Esophagus muscularis mucosa (tissue), 4 donors: ENCODE data around the gene CREB3L4. TPM values are rescaled to one million over a fixed set of nuclear protein-coding genes. Genes with fewer than 3 reads are reported as not detected.

Experiments used
- DNase-seq: peaks from one replicate; pipeline ENCODE4 v3.0.0-alpha.2; 2017; ENCODE audit errors: extremely low spot score
- H3K27ac ChIP-seq, 4 donors: fragments of 200-600 bp; sonication (generic); replicated peaks in 1 of 4; 1 replicate in 3 of 4; 2 replicates in 1 of 4; pipeline ENCODE4 v1.5.1; 2016 to 2019; ENCODE audit warnings: mild to moderate bottlenecking in 1 of 4
- H3K27me3 ChIP-seq, 4 donors: fragments of 200-600 bp; sonication (generic); one replicate each; pipeline versions ENCODE4 v1.5.1 to v1.6.0; 2016 to 2019
- H3K36me3 ChIP-seq, 4 donors: fragments of 200-600 bp; sonication (generic); one replicate each; pipeline ENCODE4 v1.5.1; 2016 to 2019
- H3K4me1 ChIP-seq, 4 donors: fragments of 200-600 bp; sonication (generic); one replicate each; pipeline ENCODE4 v1.5.1; 2016 to 2019
- H3K4me3 ChIP-seq, 4 donors: fragments of 200-600 bp; sonication (generic); 1 replicate in 2 of 4; 2 replicates in 2 of 4; pipeline ENCODE4 v1.5.1; 2016 to 2019; ENCODE audit warnings: mild to moderate bottlenecking in 4 of 4, moderate library complexity in 1 of 4
- H3K9me3 ChIP-seq, 4 donors: fragments of 200-600 bp; sonication (generic); 1 replicate in 3 of 4; 2 replicates in 1 of 4; pipeline ENCODE4 v1.5.1; 2016 to 2019
- EP300 ChIP-seq: sonication (generic); formaldehyde crosslinking; IDR thresholded peaks from one replicate; pipeline ENCODE4 v1.6.1; 2017; ENCODE audit warnings: antibody characterized with exemption
- POLR2A ChIP-seq: fragments of 450-650 bp; IDR thresholded peaks from one replicate; pipeline ENCODE4 v1.6.1; 2017; ENCODE audit warnings: antibody characterized with exemption, moderate library complexity, mild to moderate bottlenecking, low read depth
- POLR2AphosphoS5 ChIP-seq, 2 donors: sonication (generic); formaldehyde crosslinking; IDR thresholded peaks; one replicate each; pipeline ENCODE4 v1.6.1; 2017; ENCODE audit warnings: antibody characterized with exemption in 2 of 2
- WGBS: methylation state at CpG from one replicate; pipeline ENCODE4 v1.1.5; 2018; 5-methylcytosine and 5-hydroxymethylcytosine counted together
- intact Hi-C: fragments of 100-400 bp; cut with DNase I; formaldehyde crosslinking; loops from one replicate; pipeline ENCODE4 v1.15.1; 2023
- total RNA-seq, 4 donors: library from RNA; depleted of rRNA; stranded (reverse); fragments of >200 nt; gene quantifications; one replicate each; pipeline versions ENCODE4 v1.1.0 to v1.2.1, GENCODE V29; 2016
- TF ChIP-seq, protein P1 (sequence below), 3 experiments: fragments of 200-600 bp in 2 of 3; fragments of 450-650 bp in 1 of 3; sonication (generic) in 2 of 3; IDR thresholded peaks; one replicate each; pipeline ENCODE4 v1.5.1; 2017 to 2019; ENCODE audit warnings: antibody characterized with exemption in 3 of 3, mild to moderate bottlenecking in 2 of 3, moderate library complexity in 1 of 3

CREB3L4 gene, protein sequence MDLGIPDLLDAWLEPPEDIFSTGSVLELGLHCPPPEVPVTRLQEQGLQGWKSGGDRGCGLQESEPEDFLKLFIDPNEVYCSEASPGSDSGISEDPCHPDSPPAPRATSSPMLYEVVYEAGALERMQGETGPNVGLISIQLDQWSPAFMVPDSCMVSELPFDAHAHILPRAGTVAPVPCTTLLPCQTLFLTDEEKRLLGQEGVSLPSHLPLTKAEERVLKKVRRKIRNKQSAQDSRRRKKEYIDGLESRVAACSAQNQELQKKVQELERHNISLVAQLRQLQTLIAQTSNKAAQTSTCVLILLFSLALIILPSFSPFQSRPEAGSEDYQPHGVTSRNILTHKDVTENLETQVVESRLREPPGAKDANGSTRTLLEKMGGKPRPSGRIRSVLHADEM
- 1 to 10 TPM; 2.9 to 7.6 (median 6.8) TPM for total RNA-seq

DNA sequence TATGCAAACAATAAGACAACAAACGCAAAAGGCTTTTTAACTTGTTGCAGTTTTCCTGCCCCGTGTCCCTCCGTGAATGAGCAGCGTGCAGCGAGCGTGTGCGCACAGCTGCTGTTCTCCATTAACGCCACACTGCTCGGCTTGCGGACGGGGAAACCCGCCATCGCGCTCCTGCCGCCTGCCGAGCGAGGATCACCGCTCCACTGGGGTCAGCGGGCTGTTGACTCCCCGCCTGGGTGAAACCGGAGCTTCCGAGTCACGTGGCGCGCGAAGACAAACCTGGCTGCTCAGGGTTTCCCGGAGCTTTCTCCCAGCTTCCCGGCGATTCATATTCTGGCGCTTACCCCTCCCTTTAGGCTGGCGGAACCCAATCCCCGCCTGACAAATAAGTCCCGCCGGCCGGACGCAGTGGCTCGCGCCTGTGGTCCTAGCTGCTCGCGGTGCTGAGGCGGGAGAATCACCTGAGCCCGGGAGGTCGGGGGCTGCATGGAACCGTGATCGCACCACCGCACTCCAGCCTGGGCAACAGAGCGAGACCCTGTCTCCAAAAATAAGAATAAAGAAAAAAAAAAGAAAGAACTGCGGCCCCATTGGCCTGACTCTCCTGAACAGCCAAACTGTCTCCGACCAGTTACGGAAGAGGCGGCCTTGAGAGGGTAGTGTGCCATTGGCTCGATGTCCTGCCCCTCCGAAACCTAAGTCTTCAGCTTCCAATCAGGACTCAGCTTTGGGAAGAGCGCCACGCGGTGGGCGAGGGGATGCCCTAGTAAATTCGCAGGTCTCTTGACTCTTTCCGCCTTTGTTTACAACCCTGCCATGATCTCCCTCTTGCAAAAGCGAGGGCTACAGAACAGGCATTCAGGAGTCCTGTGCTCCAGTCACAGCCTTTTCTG is at the start of gene CREB3L4:
TSS of gene CREB3L4 (plus strand) at position 796 of the 893 bp plus-strand sequence. CDS start 624 bp downstream, outside the sequence.
- no peaks in the 10 kb centered on the region for H3K9me3 ChIP-seq

GRCh38 chr1:153919876-153920852 is 47.5 kb upstream of the CREB3L4 start:
- intact Hi-C loops = loop anchor here (2.0 to 5.0 kb wide), 4 partner anchors 48 to 123 kb away; partner anchors contain the start of gene JTB
- H3K4me3 ChIP-seq = peak overlapping the region in 3 of 4 donors; percentile 93 to 99 (median 97)
- peaks cover 32 to 79% (median 66%) of the 10 kb centered on the region in 4 donors for H3K4me1 ChIP-seq
- H3K27me3 ChIP-seq = no peaks in the 10 kb centered on the region
- no peak for DNase-seq
- peaks cover 0 to 19% (median 3%) of the 10 kb centered on the region in 4 donors for H3K36me3 ChIP-seq
- TF ChIP-seq, protein P1, sequence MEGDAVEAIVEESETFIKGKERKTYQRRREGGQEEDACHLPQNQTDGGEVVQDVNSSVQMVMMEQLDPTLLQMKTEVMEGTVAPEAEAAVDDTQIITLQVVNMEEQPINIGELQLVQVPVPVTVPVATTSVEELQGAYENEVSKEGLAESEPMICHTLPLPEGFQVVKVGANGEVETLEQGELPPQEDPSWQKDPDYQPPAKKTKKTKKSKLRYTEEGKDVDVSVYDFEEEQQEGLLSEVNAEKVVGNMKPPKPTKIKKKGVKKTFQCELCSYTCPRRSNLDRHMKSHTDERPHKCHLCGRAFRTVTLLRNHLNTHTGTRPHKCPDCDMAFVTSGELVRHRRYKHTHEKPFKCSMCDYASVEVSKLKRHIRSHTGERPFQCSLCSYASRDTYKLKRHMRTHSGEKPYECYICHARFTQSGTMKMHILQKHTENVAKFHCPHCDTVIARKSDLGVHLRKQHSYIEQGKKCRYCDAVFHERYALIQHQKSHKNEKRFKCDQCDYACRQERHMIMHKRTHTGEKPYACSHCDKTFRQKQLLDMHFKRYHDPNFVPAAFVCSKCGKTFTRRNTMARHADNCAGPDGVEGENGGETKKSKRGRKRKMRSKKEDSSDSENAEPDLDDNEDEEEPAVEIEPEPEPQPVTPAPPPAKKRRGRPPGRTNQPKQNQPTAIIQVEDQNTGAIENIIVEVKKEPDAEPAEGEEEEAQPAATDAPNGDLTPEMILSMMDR (IDR thresholded peaks at IDR 0.05) = peak in 2 of 3 experiments; percentile 26 to 40
- no peak for TF ChIP-seq POLR2AphosphoS5 (IDR thresholded peaks at IDR 0.05)
- WGBS = 41% methylated on average over 4 of the region's 4 CpGs
- H3K9me3 ChIP-seq = no peaks in the 10 kb centered on the region
- peak overlapping the region in 3 of 4 donors; percentile 31 to 99 (median 96) for H3K27ac ChIP-seq

More for the DNA sequence above, at the start of gene CREB3L4:
- intact Hi-C loops = no loop called here
- TF ChIP-seq, protein P1 (IDR thresholded peaks at IDR 0.05) = peak; percentile 31 to 49 (median 37)
- TF ChIP-seq POLR2A = no peak
- peak; percentile 94 to 95 for TF ChIP-seq POLR2AphosphoS5 (IDR thresholded peaks at IDR 0.05)
- WGBS = 0% methylated on average over 34 of the region's 60 CpGs
- Histone ChIP-seq H3K4me1 (peaks cover 28 to 51% (median 48%) of the 10 kb centered on the region in 4 donors), H3K27me3 (no peaks in the 10 kb centered on the region), H3K36me3 (no peaks in the 10 kb centered on the region), H3K4me3 (peak within 1 kb of the TSS; percentile 57 to 69 (median 66)), H3K27ac (peak within 1 kb of the TSS; percentile 89 to 92 (median 90))
- DNase-seq = peak; percentile 98

DNA sequence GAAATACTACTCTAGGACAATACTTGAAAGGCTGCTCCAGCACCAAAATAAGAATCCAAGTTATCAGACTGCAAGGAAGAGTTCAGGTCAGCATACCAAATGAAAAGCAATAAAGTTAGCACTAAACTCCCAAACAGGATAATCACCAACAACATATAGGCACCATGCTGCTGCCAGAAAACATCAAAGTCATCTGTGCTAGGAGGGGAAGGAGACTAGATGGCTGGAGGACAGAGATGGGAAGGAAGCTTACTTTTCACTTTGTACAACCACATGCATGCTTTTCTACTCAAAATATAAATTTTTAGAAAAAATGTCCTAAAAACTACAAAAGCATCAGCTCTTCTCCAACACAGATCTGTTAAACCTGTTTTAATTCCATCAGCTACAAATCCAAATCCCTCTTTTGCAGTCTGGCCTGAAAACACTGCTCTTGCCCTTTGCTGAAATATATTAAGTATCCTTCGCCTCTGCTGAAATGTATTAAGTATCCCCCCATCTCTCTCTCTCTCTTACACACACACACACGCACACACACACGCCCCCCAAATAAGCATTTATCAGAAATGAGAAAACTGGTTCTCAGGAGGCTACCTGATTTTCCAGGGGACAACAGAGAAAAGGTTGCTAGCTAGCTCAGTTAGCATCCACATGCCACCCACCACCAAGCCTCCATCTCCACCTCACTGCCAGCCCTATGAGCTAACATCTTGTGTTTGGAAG is 46.5 kb upstream of the CREB3L4 start:
- Histone ChIP-seq H3K27ac (peak overlapping the region; percentile 95 to 99 (median 98)), H3K4me3 (peak overlapping the region; percentile 93 to 99 (median 97)), H3K36me3 (peaks cover 0 to 11% (median 2%) of the 10 kb centered on the region in 4 donors), H3K9me3 (no peaks in the 10 kb centered on the region), H3K27me3 (no peaks in the 10 kb centered on the region), H3K4me1 (peaks cover 32 to 69% (median 61%) of the 10 kb centered on the region in 4 donors)
- TF ChIP-seq POLR2A = no peak
- no peak for TF ChIP-seq EP300
- intact Hi-C loops = loop anchor here (2.0 to 5.0 kb wide), 3 partner anchors 56 to 124 kb away; partner anchors contain the start of gene JTB
- DNase-seq = no peak
- WGBS = 23% methylated on average over 3 of the region's 3 CpGs

- peaks cover 32 to 64% (median 59%) of the 10 kb centered on the region in 4 donors for H3K4me1 ChIP-seq
- peak overlapping the region; percentile 95 to 99 (median 98) for H3K27ac ChIP-seq
- TF ChIP-seq POLR2A (no peak), POLR2AphosphoS5 (IDR thresholded peaks at IDR 0.05) (no peak), EP300 (no peak)
- TF ChIP-seq, protein P1 (IDR thresholded peaks at IDR 0.05) = no peak
- peak overlapping the region; percentile 93 to 99 (median 97) for H3K4me3 ChIP-seq
- no peaks in the 10 kb centered on the region for H3K27me3 ChIP-seq
- H3K9me3 ChIP-seq = no peaks in the 10 kb centered on the region
- WGBS = 4% methylated on average over 10 of the region's 10 CpGs
- intact Hi-C loops = loop anchor here (2.0 to 5.0 kb wide), 3 partner anchors 56 to 124 kb away; partner anchors contain the start of gene JTB
- peaks cover 0 to 11% (median 2%) of the 10 kb centered on the region in 4 donors for H3K36me3 ChIP-seq
- DNase-seq = no peak
These were observed 46.0 kb upstream of the CREB3L4 start for GRCh38 chr1:153921803-153922075.
